ENCODE measurements around the gene C4orf50.
"Not testable (repeated sequence)": the region's sequence is repeated elsewhere in the genome, so short reads cannot be mapped to it uniquely, and the experiment has no call there.

C4orf50 gene

GRCh38 chr4:5866841-5867813 lies 151.1 kb downstream of the C4orf50 start:
- no peak for TF ChIP-seq CTCF (IDR thresholded peaks at IDR 0.05; ENCODE audit: low read depth, low read length, missing control alignments)
- no peak overlapping the region for H3K4me3 ChIP-seq (ENCODE audit: low read depth, low read length)
- DNase-seq (ENCODE audit: low read depth) = no peak

GRCh38 chr4:5865896-5866599 lies 152.2 kb downstream of the C4orf50 start:
- no peak for TF ChIP-seq CTCF (IDR thresholded peaks at IDR 0.05; ENCODE audit: low read depth, low read length, missing control alignments)
- H3K4me3 ChIP-seq (ENCODE audit: low read depth, low read length) = no peak overlapping the region
- no peak for DNase-seq (ENCODE audit: low read depth)

GRCh38 chr4:5863461-5864113 lies 154.6 kb downstream of the C4orf50 start:
- DNase-seq (ENCODE audit: low read depth) = no peak
- H3K4me3 ChIP-seq (ENCODE audit: low read depth, low read length) = no peak overlapping the region
- no peak for TF ChIP-seq CTCF (IDR thresholded peaks at IDR 0.05; ENCODE audit: low read depth, low read length, missing control alignments)

- DNase-seq (ENCODE audit: low read depth) = no peak
- TF ChIP-seq CTCF (IDR thresholded peaks at IDR 0.05; ENCODE audit: low read depth, low read length, missing control alignments) = no peak
- no peak overlapping the region for H3K4me3 ChIP-seq (ENCODE audit: low read depth, low read length)
Observed at GRCh38 chr4:5858020-5858769, 160.0 kb downstream of the C4orf50 start.

GRCh38 chr4:5857199-5857598 lies 161.0 kb downstream of the C4orf50 start:
- TF ChIP-seq CTCF (IDR thresholded peaks at IDR 0.05; ENCODE audit: low read depth, low read length, missing control alignments) = no peak
- no peak for DNase-seq (ENCODE audit: low read depth)
- no peak overlapping the region for H3K4me3 ChIP-seq (ENCODE audit: low read depth, low read length)

- DNase-seq (ENCODE audit: low read depth) = not testable (repeated sequence)
Observed at GRCh38 chr4:5856362-5856761, 161.9 kb downstream of the C4orf50 start.

More at GRCh38 chr4:5856362-5856761, 161.9 kb downstream of the C4orf50 start:
- not testable (repeated sequence) for H3K4me3 ChIP-seq (ENCODE audit: low read depth, low read length)

All from GM12864 (cell line).